ENCODE results near the gene AGAP1.

- TF ChIP-seq, protein P1, sequence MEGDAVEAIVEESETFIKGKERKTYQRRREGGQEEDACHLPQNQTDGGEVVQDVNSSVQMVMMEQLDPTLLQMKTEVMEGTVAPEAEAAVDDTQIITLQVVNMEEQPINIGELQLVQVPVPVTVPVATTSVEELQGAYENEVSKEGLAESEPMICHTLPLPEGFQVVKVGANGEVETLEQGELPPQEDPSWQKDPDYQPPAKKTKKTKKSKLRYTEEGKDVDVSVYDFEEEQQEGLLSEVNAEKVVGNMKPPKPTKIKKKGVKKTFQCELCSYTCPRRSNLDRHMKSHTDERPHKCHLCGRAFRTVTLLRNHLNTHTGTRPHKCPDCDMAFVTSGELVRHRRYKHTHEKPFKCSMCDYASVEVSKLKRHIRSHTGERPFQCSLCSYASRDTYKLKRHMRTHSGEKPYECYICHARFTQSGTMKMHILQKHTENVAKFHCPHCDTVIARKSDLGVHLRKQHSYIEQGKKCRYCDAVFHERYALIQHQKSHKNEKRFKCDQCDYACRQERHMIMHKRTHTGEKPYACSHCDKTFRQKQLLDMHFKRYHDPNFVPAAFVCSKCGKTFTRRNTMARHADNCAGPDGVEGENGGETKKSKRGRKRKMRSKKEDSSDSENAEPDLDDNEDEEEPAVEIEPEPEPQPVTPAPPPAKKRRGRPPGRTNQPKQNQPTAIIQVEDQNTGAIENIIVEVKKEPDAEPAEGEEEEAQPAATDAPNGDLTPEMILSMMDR (IDR thresholded peaks at IDR 0.05) = no peak
- no peak for TF ChIP-seq EZH2 (IDR thresholded peaks at IDR 0.05)
Observed at GRCh38 chr2:235697041-235697440, 203.2 kb downstream of the AGAP1 start.

Data from neural progenitor cell (in vitro differentiated cells).